Nephron progenitor cell (in vitro differentiated cells): ENCODE results near the gene CDCP2.
"Not testable (repeated sequence)": the region's sequence is repeated elsewhere in the genome, so short reads cannot be mapped to it uniquely, and the experiment has no call there.

Source experiments
- DNase-seq: peaks from one replicate; pipeline ENCODE4 v3.0.0; 2021
- H3K27ac Mint-ChIP-seq: 2 replicates; pipeline ENCODE4 v1.8.0; 2021; ENCODE audit warnings: mild to moderate bottlenecking, moderate library complexity, mixed read lengths
- H3K27me3 Mint-ChIP-seq: 2 replicates; pipeline ENCODE4 v1.8.0; 2021; ENCODE audit warnings: mild to moderate bottlenecking, low read depth, mixed read lengths; ENCODE audit not compliant: poor library complexity
- H3K36me3 Mint-ChIP-seq: 2 replicates; pipeline ENCODE4 v1.8.0; 2021; ENCODE audit warnings: low read depth, mixed read lengths
- H3K4me1 Mint-ChIP-seq: 2 replicates; pipeline ENCODE4 v1.8.0; 2021; ENCODE audit warnings: mixed read lengths
- H3K4me3 Mint-ChIP-seq: 2 replicates; pipeline ENCODE4 v1.8.0; 2021; ENCODE audit warnings: mild to moderate bottlenecking, moderate library complexity, mixed read lengths
- H3K9me3 Mint-ChIP-seq: 2 replicates; pipeline ENCODE4 v1.8.0; 2021; ENCODE audit warnings: mild to moderate bottlenecking, moderate library complexity, mixed read lengths
- TF ChIP-seq, protein P1 (sequence below): fragments of 200-600 bp; sonication (generic); IDR thresholded peaks from 2 replicates; pipeline ENCODE4 v1.5.0; 2021; ENCODE audit warnings: antibody characterized with exemption

The CDCP2 gene

GRCh38 chr1:54167422-54168139 is 14.8 kb upstream of the CDCP2 start:
- Mint-ChIP-seq H3K4me3 (no peak overlapping the region), H3K9me3 (no peaks in the 10 kb centered on the region), H3K36me3 (no peaks in the 10 kb centered on the region), H3K4me1 (peaks cover 16% of the 10 kb centered on the region), H3K27me3 (peaks cover 9% of the 10 kb centered on the region), H3K27ac (no peak overlapping the region)
- no peak for DNase-seq
- TF ChIP-seq, protein P1, sequence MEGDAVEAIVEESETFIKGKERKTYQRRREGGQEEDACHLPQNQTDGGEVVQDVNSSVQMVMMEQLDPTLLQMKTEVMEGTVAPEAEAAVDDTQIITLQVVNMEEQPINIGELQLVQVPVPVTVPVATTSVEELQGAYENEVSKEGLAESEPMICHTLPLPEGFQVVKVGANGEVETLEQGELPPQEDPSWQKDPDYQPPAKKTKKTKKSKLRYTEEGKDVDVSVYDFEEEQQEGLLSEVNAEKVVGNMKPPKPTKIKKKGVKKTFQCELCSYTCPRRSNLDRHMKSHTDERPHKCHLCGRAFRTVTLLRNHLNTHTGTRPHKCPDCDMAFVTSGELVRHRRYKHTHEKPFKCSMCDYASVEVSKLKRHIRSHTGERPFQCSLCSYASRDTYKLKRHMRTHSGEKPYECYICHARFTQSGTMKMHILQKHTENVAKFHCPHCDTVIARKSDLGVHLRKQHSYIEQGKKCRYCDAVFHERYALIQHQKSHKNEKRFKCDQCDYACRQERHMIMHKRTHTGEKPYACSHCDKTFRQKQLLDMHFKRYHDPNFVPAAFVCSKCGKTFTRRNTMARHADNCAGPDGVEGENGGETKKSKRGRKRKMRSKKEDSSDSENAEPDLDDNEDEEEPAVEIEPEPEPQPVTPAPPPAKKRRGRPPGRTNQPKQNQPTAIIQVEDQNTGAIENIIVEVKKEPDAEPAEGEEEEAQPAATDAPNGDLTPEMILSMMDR, result no peak

- H3K9me3 Mint-ChIP-seq, DNase-seq, H3K36me3 Mint-ChIP-seq, H3K4me3 Mint-ChIP-seq, H3K4me1 Mint-ChIP-seq, H3K27me3 Mint-ChIP-seq, H3K27ac Mint-ChIP-seq: not testable (repeated sequence)
These were observed 13.6 kb upstream of the CDCP2 start for GRCh38 chr1:54166357-54166756.

GRCh38 chr1:54165146-54165545 is 12.3 kb upstream of the CDCP2 start:
- no peak overlapping the region for H3K27ac Mint-ChIP-seq
- no peak overlapping the region for H3K4me3 Mint-ChIP-seq
- no peak for DNase-seq
- peaks cover 9% of the 10 kb centered on the region for H3K27me3 Mint-ChIP-seq
- H3K36me3 Mint-ChIP-seq, result no peaks in the 10 kb centered on the region
- TF ChIP-seq, protein P1, result no peak
- H3K9me3 Mint-ChIP-seq, result no peaks in the 10 kb centered on the region
- peaks cover 4% of the 10 kb centered on the region for H3K4me1 Mint-ChIP-seq

- Mint-ChIP-seq H3K4me1 (peaks cover 5% of the 10 kb centered on the region), H3K27me3 (peaks cover 9% of the 10 kb centered on the region), H3K4me3 (no peak overlapping the region), H3K36me3 (no peaks in the 10 kb centered on the region), H3K27ac (no peak overlapping the region), H3K9me3 (no peaks in the 10 kb centered on the region)
- no peak for DNase-seq
- TF ChIP-seq, protein P1, result no peak
These were observed 10.8 kb upstream of the CDCP2 start for GRCh38 chr1:54163573-54163972.

GRCh38 chr1:54163051-54163450 is 10.3 kb upstream of the CDCP2 start:
- peaks cover 5% of the 10 kb centered on the region for H3K4me1 Mint-ChIP-seq
- no peaks in the 10 kb centered on the region for H3K9me3 Mint-ChIP-seq
- H3K4me3 Mint-ChIP-seq, result no peak overlapping the region
- no peak overlapping the region for H3K27ac Mint-ChIP-seq
- DNase-seq, result no peak
- H3K36me3 Mint-ChIP-seq, result no peaks in the 10 kb centered on the region
- peaks cover 7% of the 10 kb centered on the region for H3K27me3 Mint-ChIP-seq
- TF ChIP-seq, protein P1, result no peak

DNA sequence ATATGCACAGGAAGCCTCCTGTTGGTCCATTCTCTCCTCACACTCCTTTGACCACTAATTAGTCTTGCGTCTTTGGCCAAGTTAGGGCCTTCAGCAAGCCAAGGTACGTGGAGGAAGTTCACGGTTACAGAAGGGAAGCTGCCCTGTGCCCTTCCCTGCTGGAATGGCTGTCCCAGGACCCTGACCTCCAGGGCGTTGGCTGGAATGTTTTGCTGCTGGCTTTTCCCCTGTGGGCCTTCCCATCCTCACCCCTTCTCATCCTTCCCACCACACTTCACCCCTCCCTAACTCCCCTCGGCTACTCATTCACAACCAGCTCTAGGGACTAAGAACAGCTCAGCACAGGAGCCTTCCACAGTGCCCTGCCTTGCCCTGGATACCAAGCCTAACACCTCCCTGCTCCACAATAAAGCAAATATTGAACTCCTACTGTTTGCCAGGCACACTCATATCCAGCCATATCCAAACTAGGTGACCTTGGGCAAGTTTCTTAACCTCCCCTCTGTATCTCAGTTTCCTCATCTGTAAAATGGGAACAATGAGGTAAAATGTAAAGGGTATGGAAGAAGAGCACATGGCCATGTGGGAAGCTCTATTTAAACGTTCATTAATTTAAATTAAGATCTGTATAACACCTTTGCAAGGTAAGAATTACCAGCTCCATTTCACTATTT is 8.8 kb upstream of the CDCP2 start:
- Mint-ChIP-seq H3K36me3 (no peaks in the 10 kb centered on the region), H3K9me3 (no peaks in the 10 kb centered on the region), H3K4me3 (no peak overlapping the region), H3K27ac (no peak overlapping the region), H3K27me3 (peaks cover 10% of the 10 kb centered on the region), H3K4me1 (peaks cover 5% of the 10 kb centered on the region)
- DNase-seq, result no peak
- TF ChIP-seq, protein P1, result no peak
